Transverse colon (tissue), 4 donors: ENCODE measurements around the gene FOXD4. TPM values are rescaled to one million over a fixed set of nuclear protein-coding genes. Genes with fewer than 3 reads are reported as not detected.
"Not testable (repeated sequence)": the region's sequence is repeated elsewhere in the genome, so short reads cannot be mapped to it uniquely, and the experiment has no call there.

Experiments
- DNase-seq: peaks from one replicate; pipeline ENCODE4 v3.0.0-alpha.2; 2019
- H3K27ac ChIP-seq, 4 donors: fragments of 200-600 bp; sonication (generic); 2 replicates each; pipeline ENCODE4 v1.5.1; 2016 to 2018; ENCODE audit warnings: inconsistent platforms in 4 of 4
- H3K27me3 ChIP-seq: fragments of 200-600 bp; sonication (generic); 2 replicates; pipeline ENCODE4 v1.5.1; 2017; ENCODE audit warnings: inconsistent platforms
- H3K36me3 ChIP-seq, 4 donors: fragments of 200-600 bp; sonication (generic); 2 replicates each; pipeline ENCODE4 v1.5.1; 2017 to 2019; ENCODE audit warnings: inconsistent platforms in 4 of 4
- H3K4me1 ChIP-seq, 4 donors: fragments of 200-600 bp; sonication (generic); 2 replicates each; pipeline ENCODE4 v1.5.1; 2017 to 2020; ENCODE audit warnings: inconsistent platforms in 4 of 4
- H3K4me3 ChIP-seq, 4 donors: fragments of 200-600 bp; sonication (generic); 1 replicate in 1 of 4; 2 replicates in 3 of 4; pipeline versions ENCODE4 v1.5.1 to v1.6.1; 2017 to 2019; ENCODE audit warnings: inconsistent platforms in 4 of 4
- H3K9me3 ChIP-seq, 2 donors: fragments of 200-600 bp; sonication (generic); 2 replicates each; pipeline ENCODE4 v1.5.1; 2017 to 2019; ENCODE audit warnings: inconsistent platforms in 2 of 2
- WGBS, 2 donors: methylation state at CpG; one replicate each; pipeline ENCODE4 v1.1.5; 2018; ENCODE audit warnings: low coverage in 1 of 2; 5-methylcytosine and 5-hydroxymethylcytosine counted together
- in situ Hi-C, 4 donors: fragments of 200-750 bp; cut with MboI; loops; one replicate each; pipeline versions ENCODE4 v1.15.0 to v1.15.1; 2017; ENCODE audit warnings: low sequenced_read_pairs in 3 of 4, low pct_ligation_motif_present in 1 of 4, low pct_unique_long_range_greater_than_20kb in 1 of 4
- intact Hi-C: fragments of 100-400 bp; cut with DNase I; formaldehyde crosslinking; loops from one replicate; pipeline ENCODE4 v1.15.1; 2023; ENCODE audit warnings: low total_unique reads
- total RNA-seq, 4 donors: library from RNA; depleted of rRNA; stranded (reverse); fragments of >200 nt; gene quantifications; one replicate each; pipeline ENCODE4 v1.1.0, GENCODE V29; 2016

FOXD4 gene
- total RNA-seq, result under 1 TPM in 2 of 4 donors, not detected in 2; 0.27 to 0.32 TPM

DNA sequence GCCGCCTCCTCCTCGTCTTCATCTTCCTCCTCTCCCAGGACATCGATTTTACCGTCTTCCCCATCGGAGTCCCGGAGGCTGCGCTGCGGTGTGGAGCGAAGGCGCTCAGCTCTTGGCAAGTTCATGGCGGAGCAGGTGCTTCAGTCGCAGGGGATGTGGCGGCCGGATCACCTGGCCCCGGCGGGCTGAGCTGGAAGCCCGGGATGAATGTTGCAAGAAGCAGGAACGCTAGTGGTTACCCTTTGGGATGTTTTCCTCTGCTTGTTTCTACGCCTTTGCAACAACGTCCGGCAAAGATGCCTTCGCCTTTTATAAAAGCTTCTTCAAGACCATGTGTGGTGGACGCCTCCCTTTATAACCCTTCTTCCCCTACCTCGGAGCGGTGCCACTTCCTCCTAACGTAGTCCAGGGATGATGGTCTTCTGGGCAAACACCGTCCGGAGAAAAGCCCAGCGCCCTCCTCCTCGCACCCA lies at the start of gene FOXD4:
Gene FOXD4 (minus strand): TSS at position 423 of the 473 bp plus-strand sequence. CDS start 298 bp downstream, at position 125.
- H3K9me3 ChIP-seq, H3K36me3 ChIP-seq, intact Hi-C loops, DNase-seq, H3K27ac ChIP-seq, H3K4me3 ChIP-seq, in situ Hi-C loops: not testable (repeated sequence)
- Histone ChIP-seq H3K27me3 (peaks cover 52% of the 10 kb centered on the region), H3K4me1 (peaks cover 6 to 30% (median 17%) of the 10 kb centered on the region in 4 donors)
- WGBS, 2 donors, result 46% methylated on average over 30 of the region's 30 CpGs; no CpG with 5 or more reads in 1 of the 2 donors

DNA sequence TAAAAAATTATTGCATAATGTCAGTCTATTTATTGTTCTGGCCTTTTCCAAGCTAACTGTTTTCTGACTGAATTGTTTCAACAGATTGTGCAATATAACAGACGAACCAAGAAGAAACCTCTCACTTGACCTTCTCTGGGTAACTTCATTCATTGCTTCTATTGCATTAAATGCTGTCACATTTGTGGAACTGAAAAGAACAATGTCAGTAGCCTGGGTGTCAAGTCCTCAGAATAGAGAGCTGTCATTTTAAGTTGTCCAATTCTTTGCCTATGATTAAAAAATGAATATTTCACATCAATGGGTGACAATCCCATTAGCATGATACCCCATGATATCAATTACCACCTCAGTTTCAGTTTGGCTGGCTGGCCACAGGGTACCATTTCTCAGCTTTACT lies 41.7 kb upstream of the FOXD4 start:
- H3K27ac ChIP-seq, H3K27me3 ChIP-seq, intact Hi-C loops, H3K36me3 ChIP-seq, H3K4me3 ChIP-seq, in situ Hi-C loops, H3K4me1 ChIP-seq, H3K9me3 ChIP-seq, DNase-seq: not testable (repeated sequence)
- 80% methylated on average over 1 of the region's 1 CpG; no CpG with 5 or more reads in 1 of the 2 donors for WGBS, 2 donors

DNA sequence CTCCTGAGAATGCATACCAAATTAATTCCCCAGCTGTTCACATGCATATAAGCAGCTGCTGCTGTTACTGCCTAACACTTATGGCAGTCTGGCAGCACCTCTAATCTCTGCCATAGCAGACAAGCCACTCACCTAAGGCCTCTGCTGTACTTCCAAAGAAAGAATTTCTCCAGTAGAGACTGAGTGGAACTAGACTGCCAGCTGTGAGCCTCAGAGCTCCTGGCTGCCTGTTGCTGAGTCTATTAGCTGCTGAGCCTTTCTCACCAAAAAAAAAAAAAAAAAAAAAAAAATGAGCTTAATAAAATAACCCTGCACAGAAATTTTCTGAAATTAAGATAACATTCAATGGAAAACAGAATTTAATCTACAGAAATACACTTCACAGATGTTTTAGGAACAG lies 33.0 kb upstream of the FOXD4 start:
- H3K9me3 ChIP-seq, H3K27ac ChIP-seq, intact Hi-C loops, in situ Hi-C loops, H3K4me3 ChIP-seq, H3K36me3 ChIP-seq, H3K4me1 ChIP-seq, DNase-seq, H3K27me3 ChIP-seq: not testable (repeated sequence)

DNA sequence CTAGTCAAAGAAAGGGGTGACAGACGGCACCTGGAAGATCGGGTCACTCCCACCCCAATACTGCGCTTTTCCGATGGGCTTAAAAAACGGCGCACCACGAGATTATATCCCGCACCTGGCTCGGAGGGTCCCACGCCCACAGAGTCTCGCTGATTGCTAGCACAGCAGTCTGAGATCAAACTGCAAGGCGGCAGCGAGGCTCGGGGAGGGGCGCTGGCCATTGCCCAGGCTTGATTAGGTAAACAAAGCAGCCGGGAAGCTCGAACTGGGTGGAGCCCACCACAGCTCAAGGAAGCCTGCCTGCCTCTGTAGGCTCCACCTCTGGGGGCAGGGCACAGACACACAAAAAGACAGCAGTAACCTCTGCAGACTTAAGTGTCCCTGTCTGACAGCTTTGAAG lies 21.7 kb upstream of the FOXD4 start:
- in situ Hi-C loops, H3K27ac ChIP-seq, H3K36me3 ChIP-seq, H3K27me3 ChIP-seq, intact Hi-C loops, H3K4me3 ChIP-seq, H3K9me3 ChIP-seq, H3K4me1 ChIP-seq: not testable (repeated sequence)
- 74% methylated on average over 17 of the region's 17 CpGs; no CpG with 5 or more reads in 1 of the 2 donors for WGBS, 2 donors
- peak; percentile 45 for DNase-seq

DNA sequence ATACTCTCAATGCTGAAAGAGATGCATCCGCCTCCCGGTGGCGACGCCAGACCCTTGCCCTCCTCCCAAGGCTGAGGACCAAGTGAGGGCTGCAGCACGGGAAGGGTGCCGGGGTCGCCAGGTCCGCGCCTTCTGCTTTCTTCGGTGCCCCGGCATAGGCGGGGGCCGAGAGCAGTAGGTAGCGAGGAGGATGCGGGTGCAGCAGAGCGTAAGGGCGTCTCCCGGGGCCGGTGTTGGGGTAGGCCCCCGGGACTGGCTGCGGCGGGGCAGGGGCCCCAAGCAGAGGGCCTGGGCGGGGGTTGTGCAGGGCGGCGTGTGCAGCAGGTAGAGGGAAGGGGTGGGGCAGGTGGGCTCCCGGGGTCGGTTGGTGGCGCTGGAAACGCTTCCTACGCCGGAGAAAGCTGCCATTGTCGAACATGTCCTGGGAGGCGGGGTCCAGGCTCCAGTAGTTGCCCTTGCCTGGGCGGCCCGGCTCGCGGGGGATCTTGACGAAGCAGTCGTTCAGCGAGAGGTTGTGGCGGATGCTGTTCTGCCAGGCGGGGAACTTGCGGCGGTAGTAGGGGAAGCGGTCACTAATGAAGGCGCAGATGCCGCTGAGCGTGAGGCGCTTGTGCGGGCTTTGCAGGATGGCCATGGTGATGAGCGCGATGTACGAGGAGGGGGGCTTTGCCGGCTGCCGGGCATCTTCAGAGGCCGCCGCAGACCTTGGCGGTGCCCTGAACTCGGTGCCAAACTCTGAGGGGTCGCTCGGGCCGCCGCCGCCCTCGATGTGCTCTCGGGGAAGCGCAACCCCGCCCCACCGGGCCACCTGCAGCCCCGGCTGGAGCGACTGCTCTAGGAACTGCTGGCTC lies 848 bp downstream of the FOXD4 start:
- in situ Hi-C loops, H3K4me3 ChIP-seq, H3K9me3 ChIP-seq, intact Hi-C loops, H3K27ac ChIP-seq, H3K36me3 ChIP-seq, DNase-seq: not testable (repeated sequence)
- Histone ChIP-seq H3K27me3 (peaks cover 59% of the 10 kb centered on the region), H3K4me1 (peaks cover 6 to 30% (median 17%) of the 10 kb centered on the region in 4 donors)
- 20% methylated on average over 1 of the region's 71 CpGs; no CpG with 5 or more reads in 1 of the 2 donors for WGBS, 2 donors

DNA sequence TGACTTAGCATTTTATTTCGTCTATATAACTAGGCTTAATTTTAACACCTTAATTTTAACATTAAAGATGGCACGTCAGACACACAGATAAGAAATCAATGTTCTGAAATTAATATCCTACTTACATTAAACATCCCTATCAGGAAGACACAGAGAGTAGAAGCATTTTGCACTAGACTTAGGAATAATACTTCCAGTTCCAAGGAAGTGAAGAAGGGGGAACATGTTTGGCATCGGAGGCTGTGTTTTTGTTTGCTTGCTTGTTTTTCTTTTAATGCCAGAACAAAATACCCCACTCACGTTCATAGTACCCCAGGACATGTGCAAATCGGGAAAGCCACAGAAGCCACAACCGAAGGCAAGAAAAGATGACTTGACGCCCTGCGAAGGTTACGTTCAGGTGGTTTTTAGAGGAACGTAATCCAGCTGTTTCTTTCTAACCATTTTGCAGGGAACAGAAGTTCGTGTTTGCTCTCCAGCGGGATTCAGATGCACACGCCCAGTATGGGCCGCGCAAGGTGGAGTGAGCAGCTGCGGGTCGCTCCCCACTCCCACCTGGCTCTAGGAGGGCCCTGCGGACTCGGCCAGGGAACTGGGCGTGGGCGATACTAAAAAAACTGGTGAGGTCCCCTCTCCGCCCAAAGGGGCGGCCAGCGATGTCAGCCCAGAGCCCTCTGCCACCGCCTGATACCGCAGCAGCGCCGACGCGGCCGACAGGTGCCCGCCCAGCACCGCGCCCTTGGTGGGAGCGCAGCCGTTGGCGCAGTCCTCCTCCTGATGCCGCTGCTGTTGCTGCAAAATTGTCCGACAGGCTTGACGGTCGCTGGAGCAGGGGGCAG lies 1.8 kb downstream of the FOXD4 start:
- peaks cover 64% of the 10 kb centered on the region for H3K27me3 ChIP-seq
- in situ Hi-C loops, H3K36me3 ChIP-seq, H3K27ac ChIP-seq, H3K4me3 ChIP-seq, intact Hi-C loops, H3K9me3 ChIP-seq, DNase-seq: not testable (repeated sequence)
- H3K4me1 ChIP-seq, result peaks cover 6 to 30% (median 17%) of the 10 kb centered on the region in 4 donors
- 13 to 26% methylated on average over 11 to 15 of the region's 41 CpGs for WGBS, 2 donors

DNA sequence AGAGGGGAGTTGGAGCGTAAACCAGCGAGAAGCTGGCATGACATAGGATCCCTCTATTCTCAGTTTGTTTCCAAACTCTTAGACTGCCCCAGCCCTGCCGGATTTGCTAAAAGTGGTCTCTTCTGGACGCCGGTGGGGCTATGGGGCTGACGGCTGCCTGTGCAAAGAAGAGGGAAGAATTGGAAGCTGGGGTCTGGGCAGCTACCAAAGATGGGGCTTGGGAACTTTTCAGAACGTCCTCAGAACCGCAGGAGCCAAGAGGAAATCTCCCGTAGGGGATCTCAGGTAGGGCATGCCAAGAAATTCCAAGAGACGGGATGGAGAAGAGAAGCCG lies 3.1 kb downstream of the FOXD4 start:
- DNase-seq, H3K27ac ChIP-seq, in situ Hi-C loops, H3K36me3 ChIP-seq, H3K9me3 ChIP-seq, intact Hi-C loops: not testable (repeated sequence)
- WGBS, 2 donors, result 10 to 20% methylated on average over 2 to 9 of the region's 11 CpGs
- Histone ChIP-seq H3K27me3 (peaks cover 67% of the 10 kb centered on the region), H3K4me1 (peaks cover 6 to 30% (median 17%) of the 10 kb centered on the region in 4 donors), H3K4me3 (peak overlapping the region in 1 of 4 donors; percentile 56)

DNA sequence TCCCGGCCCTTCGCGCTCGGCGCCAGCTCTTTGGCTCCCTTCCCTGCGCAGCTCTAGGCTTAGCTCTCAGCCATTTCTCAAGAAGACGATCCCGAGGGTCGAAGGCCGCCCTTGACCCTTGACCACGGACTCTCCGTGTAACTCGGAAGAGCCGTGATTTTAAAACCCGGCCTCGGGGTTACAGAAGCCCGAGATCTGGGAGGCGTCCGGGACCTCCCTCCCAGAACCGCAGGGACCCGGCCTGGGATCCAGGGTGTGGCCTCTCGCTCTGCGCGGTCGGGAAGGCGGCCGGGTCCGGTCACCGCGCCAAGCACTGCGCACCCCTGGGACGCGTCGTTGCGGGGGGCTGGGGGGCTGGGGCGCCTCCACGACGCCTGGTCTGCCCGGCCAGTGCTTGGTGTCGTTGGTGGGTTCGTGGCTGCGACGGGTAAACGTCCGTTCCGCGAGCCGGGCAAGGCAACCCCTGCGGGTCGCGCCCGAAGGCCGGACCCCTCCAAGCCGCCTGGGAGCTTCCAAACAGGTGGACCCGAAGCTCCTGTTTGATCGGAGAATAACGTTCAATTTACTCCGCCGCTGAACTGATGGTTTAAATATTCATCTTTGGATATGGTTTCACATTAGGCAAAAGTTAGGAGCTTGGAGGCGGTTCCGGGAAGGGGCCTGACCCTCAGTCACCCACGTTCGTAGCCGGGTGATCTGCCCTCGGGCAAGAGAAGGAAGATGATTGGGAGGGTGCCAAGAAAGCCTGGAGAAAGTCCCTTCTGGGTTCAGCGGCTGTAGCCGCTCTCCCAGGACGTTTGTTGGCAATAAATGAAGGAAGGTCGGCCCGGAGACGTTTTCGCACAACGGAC lies 3.7 kb downstream of the FOXD4 start:
- 6% methylated on average over 31 of the region's 73 CpGs; no CpG with 5 or more reads in 1 of the 2 donors for WGBS, 2 donors
- H3K27ac ChIP-seq, H3K9me3 ChIP-seq, H3K36me3 ChIP-seq, intact Hi-C loops, DNase-seq, in situ Hi-C loops: not testable (repeated sequence)
- Histone ChIP-seq H3K27me3 (peaks cover 72% of the 10 kb centered on the region), H3K4me3 (peak overlapping the region in 3 of 4 donors; percentile 13 to 56 (median 33)), H3K4me1 (peaks cover 6 to 30% (median 17%) of the 10 kb centered on the region in 4 donors)

DNA sequence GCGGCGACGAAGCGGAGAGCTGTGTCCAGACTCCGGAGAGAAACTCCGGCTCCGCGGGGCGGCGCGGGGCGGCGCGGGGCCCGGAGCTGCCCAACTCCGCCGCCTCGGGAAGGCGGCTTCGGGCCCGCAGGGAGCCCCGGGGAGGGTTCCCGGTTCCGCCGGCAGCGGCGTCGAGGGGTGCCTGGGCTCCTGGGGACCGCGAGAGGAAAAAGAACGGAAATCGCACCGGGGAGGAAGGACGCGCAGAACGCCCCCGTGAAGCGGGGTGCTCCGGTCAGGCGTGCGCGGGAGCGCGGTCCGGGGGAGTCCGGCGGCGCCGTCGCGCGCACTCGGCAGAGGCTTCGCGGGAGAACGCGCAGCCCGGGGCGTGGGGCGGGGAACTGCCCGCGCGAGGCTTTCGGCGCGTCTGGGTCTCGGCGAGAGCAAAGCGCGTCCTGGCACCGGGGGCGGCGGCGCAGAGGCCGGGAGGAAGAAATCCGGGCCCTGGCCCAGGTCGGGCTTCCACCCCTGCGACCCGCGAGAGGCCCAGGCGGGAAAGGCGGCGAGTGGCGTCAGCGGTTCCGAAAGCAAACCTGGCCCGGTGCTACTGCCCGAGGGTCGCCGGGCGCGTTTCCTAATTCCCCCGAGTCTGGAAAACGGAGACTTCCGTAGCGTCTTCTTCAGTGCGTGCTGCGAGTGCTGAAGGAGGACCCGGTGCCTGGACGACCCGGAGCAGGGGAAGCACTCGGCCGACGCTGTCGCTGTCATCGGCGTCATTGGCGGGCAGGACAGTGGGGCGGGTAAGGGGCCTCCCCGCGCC lies 4.5 kb downstream of the FOXD4 start:
- intact Hi-C loops, H3K36me3 ChIP-seq, H3K9me3 ChIP-seq, in situ Hi-C loops, DNase-seq, H3K27ac ChIP-seq: not testable (repeated sequence)
- Histone ChIP-seq H3K27me3 (peaks cover 79% of the 10 kb centered on the region), H3K4me1 (peaks cover 6 to 30% (median 17%) of the 10 kb centered on the region in 4 donors), H3K4me3 (peak overlapping the region; percentile 13 to 56 (median 28))
- 0% methylated on average over 12 of the region's 111 CpGs; no CpG with 5 or more reads in 1 of the 2 donors for WGBS, 2 donors
